ENCODE results near the gene PIEZO1.
"Not testable (repeated sequence)": the region's sequence is repeated elsewhere in the genome, so short reads cannot be mapped to it uniquely, and the experiment has no call there.

DNA sequence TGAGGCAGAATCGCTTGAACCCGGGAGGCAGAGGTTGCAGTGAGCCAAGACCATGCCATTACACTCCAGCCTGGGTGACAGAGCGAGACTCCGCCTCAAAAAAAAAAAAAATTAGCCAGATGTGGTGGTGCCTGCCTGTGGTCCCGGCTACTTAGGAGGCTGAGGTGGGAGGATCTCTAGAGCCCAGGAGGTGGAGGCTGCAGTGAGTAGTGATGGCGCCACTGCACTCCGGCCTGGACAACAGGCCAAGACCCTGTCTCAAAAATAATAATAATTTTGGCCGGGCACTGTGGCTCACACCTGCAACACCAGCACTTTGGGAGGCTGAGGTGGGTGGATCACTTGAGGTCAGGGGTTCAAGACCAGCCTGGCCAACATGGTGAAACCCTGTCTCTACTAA is 3.7 kb upstream of the PIEZO1 start:
- TF ChIP-seq, protein P1, sequence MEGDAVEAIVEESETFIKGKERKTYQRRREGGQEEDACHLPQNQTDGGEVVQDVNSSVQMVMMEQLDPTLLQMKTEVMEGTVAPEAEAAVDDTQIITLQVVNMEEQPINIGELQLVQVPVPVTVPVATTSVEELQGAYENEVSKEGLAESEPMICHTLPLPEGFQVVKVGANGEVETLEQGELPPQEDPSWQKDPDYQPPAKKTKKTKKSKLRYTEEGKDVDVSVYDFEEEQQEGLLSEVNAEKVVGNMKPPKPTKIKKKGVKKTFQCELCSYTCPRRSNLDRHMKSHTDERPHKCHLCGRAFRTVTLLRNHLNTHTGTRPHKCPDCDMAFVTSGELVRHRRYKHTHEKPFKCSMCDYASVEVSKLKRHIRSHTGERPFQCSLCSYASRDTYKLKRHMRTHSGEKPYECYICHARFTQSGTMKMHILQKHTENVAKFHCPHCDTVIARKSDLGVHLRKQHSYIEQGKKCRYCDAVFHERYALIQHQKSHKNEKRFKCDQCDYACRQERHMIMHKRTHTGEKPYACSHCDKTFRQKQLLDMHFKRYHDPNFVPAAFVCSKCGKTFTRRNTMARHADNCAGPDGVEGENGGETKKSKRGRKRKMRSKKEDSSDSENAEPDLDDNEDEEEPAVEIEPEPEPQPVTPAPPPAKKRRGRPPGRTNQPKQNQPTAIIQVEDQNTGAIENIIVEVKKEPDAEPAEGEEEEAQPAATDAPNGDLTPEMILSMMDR (conservative IDR thresholded peaks at IDR 0.05 in 1 of 2, IDR thresholded peaks at IDR 0.05 in 1 of 2; ENCODE audit: low read depth in 1 of 2, low read length in 2 of 2) = not testable (repeated sequence)
- TF ChIP-seq EZH2 (IDR thresholded peaks at IDR 0.05; ENCODE audit: low read length, missing control alignments) = not testable (repeated sequence)

Measured in fibroblast of lung (primary cell).